Karpas-422 (cell line): ENCODE data around the gene LRRFIP2. TPM values are rescaled to one million over a fixed set of nuclear protein-coding genes. Genes with fewer than 3 reads are reported as not detected.
"Not testable (repeated sequence)": the region's sequence is repeated elsewhere in the genome, so short reads cannot be mapped to it uniquely, and the experiment has no call there.

Source experiments
- DNase-seq: peaks from one replicate; pipeline ENCODE4 v3.0.0-alpha.2; 2015
- H2AFZ ChIP-seq: fragments of 200-600 bp; sonication (generic); 2 replicates; pipeline ENCODE4 v1.6.1; 2014; ENCODE audit warnings: antibody characterized with exemption, low read length, mixed read lengths
- H3K27ac ChIP-seq: fragments of 200-600 bp; sonication (generic); 2 replicates; pipeline ENCODE4 v1.5.1; 2014; ENCODE audit warnings: mild to moderate bottlenecking, low read length, moderate library complexity
- H3K27me3 ChIP-seq: fragments of 200-600 bp; sonication (generic); 2 replicates; pipeline ENCODE4 v1.6.1; 2014; ENCODE audit warnings: low read length, mixed read lengths
- H3K36me3 ChIP-seq: fragments of 200-600 bp; sonication (generic); 2 replicates; pipeline ENCODE4 v1.6.1; 2014; ENCODE audit warnings: low read length, mixed read lengths; ENCODE audit not compliant: insufficient read depth
- H3K4me1 ChIP-seq: fragments of 200-600 bp; sonication (generic); 2 replicates; pipeline ENCODE4 v1.6.1; 2014; ENCODE audit warnings: mild to moderate bottlenecking, low read length, mixed read lengths
- H3K4me2 ChIP-seq: fragments of 200-600 bp; sonication (generic); 2 replicates; pipeline ENCODE4 v1.6.1; 2014; ENCODE audit warnings: low read length, low read depth, mild to moderate bottlenecking; ENCODE audit not compliant: poor library complexity, severe bottlenecking
- H3K4me3 ChIP-seq: fragments of 200-600 bp; sonication (generic); 2 replicates; pipeline ENCODE4 v1.5.1; 2014; ENCODE audit warnings: mild to moderate bottlenecking, antibody characterized with exemption, low read length, mixed read lengths
- H3K79me2 ChIP-seq: fragments of 200-600 bp; sonication (generic); 2 replicates; pipeline ENCODE4 v1.6.1; 2014; ENCODE audit warnings: mild to moderate bottlenecking, low read length, mixed read lengths
- H3K9ac ChIP-seq: fragments of 200-600 bp; sonication (generic); 2 replicates; pipeline ENCODE4 v1.6.0; 2014; ENCODE audit warnings: low read length
- H3K9me2 ChIP-seq: fragments of 200-600 bp; sonication (generic), shearing (Covaris generic); replicated peaks from 2 replicates; pipeline ENCODE4 v1.6.0; 2014; ENCODE audit warnings: mild to moderate bottlenecking, low read length, moderate library complexity; ENCODE audit not compliant: insufficient read depth
- H3K9me3 ChIP-seq: fragments of 300-700, 200-600 bp; sonication (generic); 2 replicates; pipeline ENCODE4 v1.6.1; 2014; ENCODE audit warnings: low read length, mixed read lengths
- H4K20me1 ChIP-seq: fragments of 200-600 bp; sonication (generic); 2 replicates; pipeline ENCODE4 v1.6.1; 2014; ENCODE audit warnings: mild to moderate bottlenecking, antibody characterized with exemption, low read length, low read depth; ENCODE audit not compliant: insufficient read depth
- total RNA-seq: library from RNA; depleted of rRNA; stranded (reverse); fragments of >200 nt; shearing (Covaris generic); gene quantifications from 2 replicates; pipeline ENCODE4 v1.2.3, GENCODE V29; 2014; ENCODE audit warnings: low replicate concordance; rRNA removed

The LRRFIP2 gene, protein sequence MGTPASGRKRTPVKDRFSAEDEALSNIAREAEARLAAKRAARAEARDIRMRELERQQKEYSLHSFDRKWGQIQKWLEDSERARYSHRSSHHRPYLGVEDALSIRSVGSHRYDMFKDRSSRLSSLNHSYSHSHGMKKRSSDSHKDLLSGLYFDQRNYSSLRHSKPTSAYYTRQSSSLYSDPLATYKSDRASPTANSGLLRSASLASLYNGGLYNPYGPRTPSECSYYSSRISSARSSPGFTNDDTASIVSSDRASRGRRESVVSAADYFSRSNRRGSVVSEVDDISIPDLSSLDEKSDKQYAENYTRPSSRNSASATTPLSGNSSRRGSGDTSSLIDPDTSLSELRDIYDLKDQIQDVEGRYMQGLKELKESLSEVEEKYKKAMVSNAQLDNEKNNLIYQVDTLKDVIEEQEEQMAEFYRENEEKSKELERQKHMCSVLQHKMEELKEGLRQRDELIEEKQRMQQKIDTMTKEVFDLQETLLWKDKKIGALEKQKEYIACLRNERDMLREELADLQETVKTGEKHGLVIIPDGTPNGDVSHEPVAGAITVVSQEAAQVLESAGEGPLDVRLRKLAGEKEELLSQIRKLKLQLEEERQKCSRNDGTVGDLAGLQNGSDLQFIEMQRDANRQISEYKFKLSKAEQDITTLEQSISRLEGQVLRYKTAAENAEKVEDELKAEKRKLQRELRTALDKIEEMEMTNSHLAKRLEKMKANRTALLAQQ
- total RNA-seq, result 43.7 and 45.5 TPM in 2 replicates

DNA sequence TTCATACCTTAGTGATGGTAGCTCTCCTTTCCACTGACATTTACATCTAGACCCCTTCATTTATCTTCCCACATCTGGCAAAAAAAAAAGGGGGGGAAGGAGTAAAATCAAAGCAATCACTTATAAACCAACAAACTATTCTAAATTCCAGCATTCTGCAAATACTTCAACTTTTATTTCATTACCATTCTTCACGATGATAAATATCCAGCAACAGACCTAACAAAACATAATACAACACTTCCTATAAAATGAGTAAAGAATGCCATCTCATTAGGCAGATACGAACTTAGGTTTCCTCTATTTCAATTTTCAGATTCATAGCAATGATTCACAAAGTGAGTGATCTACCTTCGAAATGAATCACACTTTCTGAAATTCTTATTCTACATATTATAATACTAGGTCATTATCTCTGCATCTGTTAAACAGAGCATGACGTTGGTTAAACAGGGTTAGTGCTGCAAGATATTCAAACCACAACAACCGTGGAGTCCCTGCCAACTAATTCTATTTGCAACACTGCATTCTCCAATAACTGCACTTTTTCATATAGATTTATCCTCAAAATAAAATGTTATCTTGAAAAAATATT lies at the start of gene LRRFIP2:
LRRFIP2 (minus strand) TSS at position 51 of the 595 bp plus-strand sequence. CDS start 25,599 bp downstream, outside the sequence.
- Histone ChIP-seq H3K27me3 (no peaks in the 10 kb centered on the region), H3K4me2 (peak within 1 kb of the TSS; percentile 93), H3K9me3 (no peaks in the 10 kb centered on the region), H3K79me2 (peaks cover 86% of the 10 kb centered on the region), H3K27ac (peak within 1 kb of the TSS; percentile 52), H3K36me3 (0 out of 2 replicates have a peak, but pooled peaks cover 3% of the 10 kb centered on the region), H3K4me3 (peak within 1 kb of the TSS; percentile 89), H3K4me1 (peaks cover 22% of the 10 kb centered on the region), H2AFZ (peak within 1 kb of the TSS; percentile 93; the same call in 1 of the 2 replicates), H4K20me1 (peaks cover 13% of the 10 kb centered on the region; the same call in 1 of the 2 replicates), H3K9me2 (no peaks in the 10 kb centered on the region), H3K9ac (peak within 1 kb of the TSS; percentile 82)
- DNase-seq, result peak; percentile 53

DNA sequence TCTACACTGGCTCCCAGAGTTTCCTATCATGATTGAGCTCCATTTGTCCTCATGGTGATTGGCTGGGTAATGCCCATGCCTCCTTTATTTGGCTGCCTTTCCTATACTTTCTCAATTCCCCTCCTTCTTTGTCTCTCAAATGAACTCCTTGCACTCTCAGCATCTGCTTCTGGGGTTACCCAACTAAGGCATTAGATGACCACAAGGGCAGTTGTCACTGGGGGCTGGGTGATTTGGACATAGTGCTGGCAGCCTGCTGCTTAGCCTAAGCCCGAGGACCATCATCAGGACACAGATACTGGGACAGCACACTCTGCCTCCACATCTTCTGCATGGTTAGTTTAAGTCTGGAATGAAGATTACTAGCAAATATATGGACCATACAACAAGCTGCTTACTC lies 49.2 kb upstream of the LRRFIP2 start:
- Histone ChIP-seq H3K4me3 (no peak overlapping the region), H3K4me2 (no peak overlapping the region), H3K27me3 (no peaks in the 10 kb centered on the region), H3K9me3 (no peaks in the 10 kb centered on the region), H2AFZ (no peak overlapping the region), H3K27ac (no peak overlapping the region), H3K36me3 (no peaks in the 10 kb centered on the region), H3K79me2 (no peaks in the 10 kb centered on the region), H3K4me1 (no peaks in the 10 kb centered on the region), H3K9me2 (no peaks in the 10 kb centered on the region), H3K9ac (no peak overlapping the region), H4K20me1 (no peaks in the 10 kb centered on the region)
- no peak for DNase-seq

DNA sequence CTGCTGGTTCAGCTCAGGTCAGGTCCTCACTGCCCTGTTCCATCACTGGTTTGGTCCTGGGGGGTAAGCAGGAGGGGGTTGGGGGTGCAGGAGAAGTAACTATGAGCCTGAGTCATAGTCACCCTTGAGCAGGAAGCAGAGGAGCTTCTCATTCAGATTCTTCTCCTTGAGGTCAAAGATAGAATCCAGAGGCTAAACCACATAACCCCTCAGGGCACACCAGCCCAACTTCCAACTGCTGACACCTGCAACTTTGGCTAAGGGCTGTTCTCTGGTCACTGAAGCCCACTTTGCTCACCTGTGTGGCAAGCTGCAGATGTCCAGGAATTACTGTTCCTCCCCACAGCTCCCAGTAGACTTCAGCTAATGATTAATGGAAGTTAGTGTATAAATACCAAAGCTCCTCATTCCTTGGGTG lies 48.8 kb upstream of the LRRFIP2 start:
- Histone ChIP-seq H3K9ac (no peak overlapping the region), H3K36me3 (no peaks in the 10 kb centered on the region), H3K4me3 (no peak overlapping the region), H3K27me3 (no peaks in the 10 kb centered on the region), H3K9me2 (no peaks in the 10 kb centered on the region), H2AFZ (no peak overlapping the region), H3K4me2 (no peak overlapping the region), H4K20me1 (no peaks in the 10 kb centered on the region), H3K27ac (no peak overlapping the region), H3K4me1 (no peaks in the 10 kb centered on the region), H3K79me2 (no peaks in the 10 kb centered on the region), H3K9me3 (no peaks in the 10 kb centered on the region)
- no peak for DNase-seq

DNA sequence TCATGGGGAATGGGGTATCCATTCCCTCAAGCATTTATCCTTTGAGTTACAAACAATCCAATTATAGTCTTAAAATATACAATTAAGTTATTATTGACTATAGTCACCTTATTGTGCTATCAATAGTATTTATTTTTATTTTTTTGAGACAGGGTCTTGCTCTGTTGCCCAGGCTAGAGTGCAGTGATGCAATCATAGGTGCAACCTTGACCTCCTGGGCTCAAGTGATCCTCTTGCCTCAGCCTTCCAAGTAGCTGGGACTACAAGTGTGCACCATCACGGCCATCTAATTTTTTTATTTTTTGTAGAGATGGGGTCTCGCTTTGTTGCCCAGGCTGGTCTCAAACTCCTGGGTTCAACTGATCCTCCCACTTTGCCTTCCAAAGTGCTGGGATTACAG lies 48.2 kb upstream of the LRRFIP2 start:
- not testable (repeated sequence) for H3K36me3 ChIP-seq, H3K9ac ChIP-seq, H2AFZ ChIP-seq, H3K27ac ChIP-seq, H3K4me3 ChIP-seq, H3K4me2 ChIP-seq, H4K20me1 ChIP-seq, H3K9me2 ChIP-seq, H3K9me3 ChIP-seq, H3K79me2 ChIP-seq, H3K4me1 ChIP-seq, DNase-seq, H3K27me3 ChIP-seq

DNA sequence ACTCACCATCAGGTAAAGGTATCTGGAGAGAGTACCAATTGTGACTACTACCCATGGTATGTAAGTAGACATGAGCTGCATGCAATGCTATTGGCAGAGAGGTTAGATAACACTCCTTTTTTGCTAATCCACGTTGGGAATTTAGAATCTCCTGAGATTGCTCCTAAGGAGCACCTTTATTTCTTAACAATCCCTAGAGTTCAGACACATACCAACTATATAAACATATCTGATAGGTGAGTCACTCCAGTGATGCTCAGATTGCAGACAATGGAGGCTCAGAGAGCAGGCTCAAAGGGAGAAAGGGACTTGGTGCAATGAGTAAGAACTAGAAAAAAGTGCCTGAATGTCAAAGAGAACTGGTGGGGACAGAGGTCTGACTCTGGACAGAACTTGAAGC lies 47.0 kb upstream of the LRRFIP2 start:
- Histone ChIP-seq H3K79me2 (no peaks in the 10 kb centered on the region), H2AFZ (no peak overlapping the region), H3K27ac (no peak overlapping the region), H3K4me3 (no peak overlapping the region), H3K9ac (no peak overlapping the region), H3K27me3 (no peaks in the 10 kb centered on the region), H4K20me1 (no peaks in the 10 kb centered on the region), H3K4me2 (no peak overlapping the region), H3K9me2 (no peaks in the 10 kb centered on the region), H3K36me3 (no peaks in the 10 kb centered on the region), H3K4me1 (no peaks in the 10 kb centered on the region), H3K9me3 (no peaks in the 10 kb centered on the region)
- DNase-seq, result no peak

DNA sequence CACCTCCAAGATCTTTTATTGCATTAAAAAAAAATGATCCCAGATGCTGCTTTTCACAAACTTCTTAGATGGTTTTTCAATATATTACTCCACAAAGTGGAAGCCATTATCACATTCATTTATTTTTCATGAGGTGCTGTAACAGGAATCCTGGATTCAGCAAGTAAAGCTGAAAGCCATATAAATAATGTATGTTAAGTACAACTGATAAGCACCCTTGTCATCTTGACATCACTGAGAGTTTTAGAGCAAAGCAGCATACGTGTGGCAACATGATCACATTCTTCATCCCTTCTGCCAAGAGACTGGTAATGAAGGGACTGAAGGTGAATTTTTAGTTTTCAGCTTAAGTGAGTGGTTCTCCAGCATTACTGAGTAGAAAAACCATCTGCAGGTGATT lies 44.9 kb upstream of the LRRFIP2 start:
- Histone ChIP-seq H3K4me3 (no peak overlapping the region), H3K27ac (no peak overlapping the region), H3K27me3 (no peaks in the 10 kb centered on the region), H3K9ac (no peak overlapping the region), H3K9me3 (no peaks in the 10 kb centered on the region), H3K4me2 (no peak overlapping the region), H3K9me2 (no peaks in the 10 kb centered on the region), H3K4me1 (no peaks in the 10 kb centered on the region), H3K79me2 (no peaks in the 10 kb centered on the region), H3K36me3 (no peaks in the 10 kb centered on the region), H4K20me1 (no peaks in the 10 kb centered on the region), H2AFZ (no peak overlapping the region)
- no peak for DNase-seq

DNA sequence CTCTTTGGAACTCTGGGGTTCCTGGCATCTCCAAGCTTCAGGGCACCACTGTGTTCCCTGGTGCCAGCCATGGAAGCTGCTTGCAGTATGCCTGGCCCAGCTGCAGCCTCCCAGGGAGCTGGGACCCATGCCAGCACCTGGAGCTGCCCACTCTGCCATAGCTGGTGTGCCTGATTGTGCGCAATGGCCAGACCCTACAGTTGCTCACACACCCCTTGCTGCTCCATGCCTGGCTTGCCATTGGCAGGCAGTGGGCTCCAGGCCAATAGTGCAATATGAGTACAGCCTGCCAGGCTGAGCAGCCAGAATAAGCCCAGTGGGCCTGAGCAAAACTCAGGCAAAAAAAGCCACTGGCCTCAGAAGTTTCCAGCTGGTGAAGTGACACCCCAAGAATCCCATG lies 43.8 kb upstream of the LRRFIP2 start:
- Histone ChIP-seq H3K4me2 (no peak overlapping the region), H3K9me3 (no peaks in the 10 kb centered on the region), H3K27me3 (no peaks in the 10 kb centered on the region), H4K20me1 (no peaks in the 10 kb centered on the region), H3K4me3 (no peak overlapping the region), H3K79me2 (no peaks in the 10 kb centered on the region), H3K9me2 (no peaks in the 10 kb centered on the region), H3K9ac (no peak overlapping the region), H3K4me1 (peaks cover under 1% of the 10 kb centered on the region; the same call in 1 of the 2 replicates), H3K27ac (no peak overlapping the region), H3K36me3 (no peaks in the 10 kb centered on the region), H2AFZ (no peak overlapping the region)
- DNase-seq, result no peak
